BE2C (cell line): ENCODE measurements around the gene KLF11.

ENCODE experiments used
- DNase-seq: peaks from one replicate; pipeline ENCODE4 v3.0.0-alpha.2; 2020
- H3K27me3 ChIP-seq: fragments of 250-450 bp; sonication (Bioruptor Pico); 2 replicates; pipeline ENCODE4 v1.5.1; 2020; ENCODE audit warnings: mild to moderate bottlenecking
- H3K36me3 ChIP-seq: fragments of 250-450 bp; sonication (Bioruptor Pico); 2 replicates; pipeline ENCODE4 v1.5.1; 2020; ENCODE audit warnings: mild to moderate bottlenecking
- H3K4me1 ChIP-seq: fragments of 250-450 bp; sonication (Bioruptor Pico); 2 replicates; pipeline ENCODE4 v1.5.1; 2020
- H3K4me3 ChIP-seq: 2 replicates; pipeline ENCODE4 v1.5.1; 2011; ENCODE audit warnings: low read depth, low read length
- H3K9me3 ChIP-seq: fragments of 250-450 bp; sonication (Bioruptor Pico); 2 replicates; pipeline ENCODE4 v1.5.1; 2020
- TF ChIP-seq, protein P1 (sequence below): IDR thresholded peaks from 2 replicates; pipeline ENCODE4 v1.5.1; 2012; ENCODE audit warnings: mild to moderate bottlenecking, low read depth, low read length

KLF11 gene

DNA sequence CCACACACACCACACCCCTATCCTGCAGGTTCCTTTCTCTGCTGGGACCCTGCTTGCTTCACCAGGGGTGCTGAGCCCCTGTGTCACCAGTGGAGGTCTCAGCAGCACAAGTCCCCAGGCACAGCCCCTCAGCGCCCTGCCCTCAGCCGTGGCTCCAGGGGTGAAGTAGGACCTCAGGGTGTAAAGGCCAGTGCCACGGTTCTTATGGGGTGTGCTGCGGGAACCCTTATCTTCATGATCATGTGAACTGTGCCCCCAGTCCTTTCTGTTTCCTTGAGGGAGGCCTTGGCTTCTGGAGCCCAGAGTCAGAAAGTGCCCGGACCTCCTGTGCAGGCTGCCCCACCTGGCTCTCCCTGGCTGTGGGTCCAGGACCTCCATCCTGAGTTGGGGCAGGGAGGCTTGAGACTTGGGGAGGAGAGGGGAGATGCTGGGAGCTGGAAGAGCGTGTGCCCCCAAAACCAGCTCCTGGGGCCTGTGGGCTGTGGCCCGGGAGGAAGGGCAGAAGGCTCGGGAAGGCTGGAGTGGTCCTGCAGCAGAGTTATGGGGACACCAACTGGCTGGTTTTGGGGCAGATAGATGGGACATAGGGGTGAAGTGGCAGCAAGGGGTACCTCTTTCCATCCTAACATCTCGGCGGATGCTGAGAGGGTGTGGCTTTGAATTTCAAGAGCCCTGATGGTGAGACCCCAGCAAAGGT is 20.2 kb upstream of the KLF11 start:
- Histone ChIP-seq H3K36me3 (no peaks in the 10 kb centered on the region), H3K4me1 (no peaks in the 10 kb centered on the region), H3K27me3 (no peaks in the 10 kb centered on the region), H3K4me3 (no peak overlapping the region), H3K9me3 (no peaks in the 10 kb centered on the region)
- DNase-seq = no peak
- TF ChIP-seq, protein P1, sequence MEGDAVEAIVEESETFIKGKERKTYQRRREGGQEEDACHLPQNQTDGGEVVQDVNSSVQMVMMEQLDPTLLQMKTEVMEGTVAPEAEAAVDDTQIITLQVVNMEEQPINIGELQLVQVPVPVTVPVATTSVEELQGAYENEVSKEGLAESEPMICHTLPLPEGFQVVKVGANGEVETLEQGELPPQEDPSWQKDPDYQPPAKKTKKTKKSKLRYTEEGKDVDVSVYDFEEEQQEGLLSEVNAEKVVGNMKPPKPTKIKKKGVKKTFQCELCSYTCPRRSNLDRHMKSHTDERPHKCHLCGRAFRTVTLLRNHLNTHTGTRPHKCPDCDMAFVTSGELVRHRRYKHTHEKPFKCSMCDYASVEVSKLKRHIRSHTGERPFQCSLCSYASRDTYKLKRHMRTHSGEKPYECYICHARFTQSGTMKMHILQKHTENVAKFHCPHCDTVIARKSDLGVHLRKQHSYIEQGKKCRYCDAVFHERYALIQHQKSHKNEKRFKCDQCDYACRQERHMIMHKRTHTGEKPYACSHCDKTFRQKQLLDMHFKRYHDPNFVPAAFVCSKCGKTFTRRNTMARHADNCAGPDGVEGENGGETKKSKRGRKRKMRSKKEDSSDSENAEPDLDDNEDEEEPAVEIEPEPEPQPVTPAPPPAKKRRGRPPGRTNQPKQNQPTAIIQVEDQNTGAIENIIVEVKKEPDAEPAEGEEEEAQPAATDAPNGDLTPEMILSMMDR = no peak

DNA sequence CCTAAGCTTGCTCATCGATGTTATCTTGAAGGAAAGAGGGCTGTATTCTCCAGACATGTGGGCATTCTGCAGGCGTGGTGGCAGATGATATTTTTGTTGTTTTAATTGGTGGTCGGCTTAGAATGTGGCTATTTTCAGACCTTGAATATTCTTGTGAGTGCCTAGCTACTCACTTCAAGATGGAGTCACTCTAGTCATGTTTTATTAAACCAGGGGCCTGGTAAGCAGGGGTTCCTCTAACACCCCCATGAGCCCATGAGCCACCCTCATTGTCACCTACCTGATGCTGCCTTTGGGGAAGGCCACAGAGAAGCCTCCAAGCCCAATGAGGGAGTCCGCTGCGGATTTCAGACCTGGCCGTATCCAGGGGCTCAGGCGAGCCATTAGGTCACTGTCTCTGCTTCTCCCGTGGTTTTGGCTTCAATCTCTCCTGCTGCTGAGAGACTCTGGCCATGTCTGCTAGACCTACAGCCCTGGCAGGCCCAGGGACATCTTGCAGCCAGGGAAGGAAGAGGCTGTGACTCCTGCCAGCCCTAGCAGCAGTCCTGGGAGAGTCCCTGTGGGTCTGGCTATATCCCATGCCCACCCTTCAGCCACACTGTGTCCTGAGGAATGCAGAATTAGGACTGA is 16.3 kb upstream of the KLF11 start:
- Histone ChIP-seq H3K4me1 (no peaks in the 10 kb centered on the region), H3K9me3 (no peaks in the 10 kb centered on the region), H3K36me3 (no peaks in the 10 kb centered on the region), H3K4me3 (no peak overlapping the region), H3K27me3 (no peaks in the 10 kb centered on the region)
- no peak for DNase-seq
- TF ChIP-seq, protein P1 = no peak

DNA sequence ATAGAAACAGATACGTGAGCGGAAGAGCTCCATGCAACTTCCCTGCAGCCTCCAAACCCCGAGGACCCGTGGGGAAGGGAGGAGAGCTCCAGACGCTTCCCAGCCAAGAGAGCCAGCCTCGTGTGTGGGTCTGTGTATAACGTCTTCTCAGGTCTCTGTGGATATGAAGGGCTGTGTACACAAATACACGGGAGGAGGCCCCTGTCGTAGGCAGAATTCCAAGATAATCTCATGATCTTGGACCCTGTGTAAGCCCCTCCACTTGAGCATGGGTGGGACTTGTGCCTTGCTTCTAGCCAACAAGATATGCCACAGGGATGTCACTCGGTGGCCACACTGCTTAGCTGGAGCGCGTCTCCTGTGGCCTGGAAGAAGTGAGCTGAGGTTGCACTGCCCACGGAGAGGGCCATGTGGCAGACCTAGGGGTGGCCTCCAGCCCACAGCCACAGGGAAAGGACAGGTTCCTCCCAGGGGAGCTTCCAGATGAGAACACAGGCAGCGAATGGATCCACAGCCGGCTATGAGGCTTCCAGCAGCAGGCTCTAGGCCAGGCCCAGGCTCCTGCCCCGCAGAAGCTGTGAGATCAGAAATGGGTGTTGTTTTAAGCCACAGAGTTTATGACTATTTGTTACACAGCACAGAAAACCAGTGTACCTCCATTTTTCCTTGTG is 15.6 kb upstream of the KLF11 start:
- no peaks in the 10 kb centered on the region for H3K36me3 ChIP-seq
- H3K27me3 ChIP-seq = no peaks in the 10 kb centered on the region
- H3K4me3 ChIP-seq = no peak overlapping the region
- H3K4me1 ChIP-seq = no peaks in the 10 kb centered on the region
- no peaks in the 10 kb centered on the region for H3K9me3 ChIP-seq
- no peak for DNase-seq
- TF ChIP-seq, protein P1 = no peak

DNA sequence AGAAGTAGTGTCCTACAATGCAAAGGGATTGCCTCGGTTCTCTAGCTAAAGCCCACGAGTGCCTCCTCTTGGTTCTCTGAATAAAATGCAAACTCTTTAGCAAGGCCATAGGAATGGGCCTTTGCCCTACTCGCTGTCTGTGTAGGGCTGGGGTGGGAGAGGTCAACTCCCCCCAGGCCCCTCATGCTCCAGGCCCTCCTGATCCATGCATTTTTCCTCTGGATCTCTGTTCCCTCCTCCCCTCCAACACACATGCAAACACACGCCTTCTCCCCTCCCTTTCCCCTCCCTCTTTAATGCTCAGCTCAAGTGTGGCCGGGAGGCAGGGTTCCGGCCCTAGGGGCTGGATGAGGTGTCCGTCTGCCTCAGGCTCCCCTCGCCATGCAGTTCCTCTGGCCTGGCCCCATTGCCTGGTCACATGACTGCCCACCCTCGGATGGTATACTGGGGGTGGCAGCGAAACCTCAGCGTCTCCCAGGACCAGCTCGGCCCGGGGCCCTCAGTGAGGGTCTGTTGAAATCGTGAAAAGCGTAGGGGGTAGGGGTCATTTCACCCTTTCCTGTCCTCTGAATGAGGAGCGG is 14.9 kb upstream of the KLF11 start:
- TF ChIP-seq, protein P1 = no peak
- no peak for DNase-seq
- Histone ChIP-seq H3K27me3 (no peaks in the 10 kb centered on the region), H3K9me3 (no peaks in the 10 kb centered on the region), H3K4me3 (no peak overlapping the region), H3K4me1 (no peaks in the 10 kb centered on the region), H3K36me3 (no peaks in the 10 kb centered on the region)

DNA sequence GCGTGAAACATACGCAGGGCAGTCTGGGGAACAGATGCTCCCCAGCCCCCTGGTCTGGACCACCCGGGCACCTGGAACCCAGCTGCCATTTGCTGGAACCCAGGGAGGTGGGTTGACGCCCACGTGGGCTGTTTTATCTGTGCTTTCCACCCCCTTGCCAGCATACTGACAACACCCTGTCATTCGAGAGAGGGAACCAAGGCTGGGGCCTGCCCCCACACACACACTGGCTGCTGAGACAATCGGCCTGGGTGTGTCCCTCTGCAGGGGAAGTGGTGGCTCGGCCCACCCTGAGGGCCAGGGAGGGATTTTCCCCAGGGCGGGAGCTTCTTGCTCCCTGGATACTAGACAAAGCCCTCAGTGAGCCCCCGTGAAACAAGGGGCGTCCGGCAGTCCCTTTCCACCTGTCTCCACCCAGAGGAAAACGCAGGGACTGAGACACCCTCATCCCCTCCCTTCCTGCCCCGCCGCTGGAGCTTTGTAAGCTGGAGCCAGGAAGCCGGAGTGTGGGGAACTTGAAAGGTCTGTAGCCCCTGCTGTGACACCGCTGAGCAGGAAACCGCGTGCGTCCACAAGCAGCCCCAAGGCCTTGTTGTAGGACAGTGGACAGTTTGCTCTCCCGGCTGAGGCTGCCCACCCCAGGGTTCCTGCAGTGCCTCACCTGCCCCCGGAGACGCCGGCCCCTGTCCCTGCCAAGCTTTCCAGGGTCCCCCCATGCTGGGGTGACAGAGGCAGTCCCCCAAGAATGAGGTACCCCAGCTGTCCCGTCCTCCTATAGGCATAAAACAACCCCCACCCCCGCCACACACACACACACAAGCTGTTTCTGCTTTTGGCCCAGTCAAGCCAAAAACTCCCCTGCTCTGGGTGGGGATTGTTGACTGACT is 14.1 kb upstream of the KLF11 start:
- no peaks in the 10 kb centered on the region for H3K36me3 ChIP-seq
- no peaks in the 10 kb centered on the region for H3K4me1 ChIP-seq
- no peak for DNase-seq
- no peaks in the 10 kb centered on the region for H3K27me3 ChIP-seq
- TF ChIP-seq, protein P1 = no peak
- H3K4me3 ChIP-seq = no peak overlapping the region
- H3K9me3 ChIP-seq = no peaks in the 10 kb centered on the region
